ENCODE data around the gene HACL1.

The HACL1 gene

GRCh38 chr3:15575446-15575845 is 25.9 kb downstream of the HACL1 start:
- Mint-ChIP-seq H3K27ac (no peak overlapping the region), H3K9me3 (ENCODE audit: low read depth) (no peaks in the 10 kb centered on the region), H3K27me3 (no peaks in the 10 kb centered on the region), H3K36me3 (peaks cover 14% of the 10 kb centered on the region), H3K4me1 (ENCODE audit: low read depth) (peaks cover 3% of the 10 kb centered on the region), H3K4me3 (no peak overlapping the region)

GRCh38 chr3:15572138-15572537 is 29.2 kb downstream of the HACL1 start:
- Mint-ChIP-seq H3K27ac (no peak overlapping the region), H3K4me3 (no peak overlapping the region), H3K27me3 (no peaks in the 10 kb centered on the region), H3K4me1 (ENCODE audit: low read depth) (peaks cover 5% of the 10 kb centered on the region), H3K9me3 (ENCODE audit: low read depth) (no peaks in the 10 kb centered on the region), H3K36me3 (peaks cover 10% of the 10 kb centered on the region)

- no peaks in the 10 kb centered on the region for H3K27me3 Mint-ChIP-seq
- H3K36me3 Mint-ChIP-seq, result peaks cover 13% of the 10 kb centered on the region
- no peaks in the 10 kb centered on the region for H3K9me3 Mint-ChIP-seq (ENCODE audit: low read depth)
- H3K4me1 Mint-ChIP-seq (ENCODE audit: low read depth), result peaks cover 1% of the 10 kb centered on the region
- H3K27ac Mint-ChIP-seq, result peak overlapping the region; percentile 11
- H3K4me3 Mint-ChIP-seq, result no peak overlapping the region
Observed at GRCh38 chr3:15563190-15563589, 38.2 kb downstream of the HACL1 start.

- H3K4me1 Mint-ChIP-seq (ENCODE audit: low read depth), result peaks cover 4% of the 10 kb centered on the region
- no peaks in the 10 kb centered on the region for H3K27me3 Mint-ChIP-seq
- no peak overlapping the region for H3K4me3 Mint-ChIP-seq
- H3K9me3 Mint-ChIP-seq (ENCODE audit: low read depth), result no peaks in the 10 kb centered on the region
- peaks cover 11% of the 10 kb centered on the region for H3K36me3 Mint-ChIP-seq
- no peak overlapping the region for H3K27ac Mint-ChIP-seq
Observed at GRCh38 chr3:15562560-15562959, 38.8 kb downstream of the HACL1 start.

- H3K27ac Mint-ChIP-seq, result no peak overlapping the region
- H3K9me3 Mint-ChIP-seq (ENCODE audit: low read depth), result no peaks in the 10 kb centered on the region
- peaks cover 12% of the 10 kb centered on the region for H3K4me1 Mint-ChIP-seq (ENCODE audit: low read depth)
- peaks cover 7% of the 10 kb centered on the region for H3K36me3 Mint-ChIP-seq
- H3K27me3 Mint-ChIP-seq, result no peaks in the 10 kb centered on the region
- no peak overlapping the region for H3K4me3 Mint-ChIP-seq
Observed at GRCh38 chr3:15558581-15558980, 42.8 kb downstream of the HACL1 start.

GRCh38 chr3:15557511-15557946 is 43.8 kb downstream of the HACL1 start:
- Mint-ChIP-seq H3K27me3 (no peaks in the 10 kb centered on the region), H3K4me1 (ENCODE audit: low read depth) (peaks cover 12% of the 10 kb centered on the region), H3K9me3 (ENCODE audit: low read depth) (no peaks in the 10 kb centered on the region), H3K27ac (no peak overlapping the region), H3K36me3 (peaks cover 4% of the 10 kb centered on the region), H3K4me3 (no peak overlapping the region)

GRCh38 chr3:15556512-15556911 is 44.9 kb downstream of the HACL1 start:
- Mint-ChIP-seq H3K4me3 (no peak overlapping the region), H3K4me1 (ENCODE audit: low read depth) (peaks cover 12% of the 10 kb centered on the region), H3K36me3 (peaks cover 8% of the 10 kb centered on the region)

GRCh38 chr3:15553749-15554148 is 47.6 kb downstream of the HACL1 start:
- peaks cover 12% of the 10 kb centered on the region for H3K4me1 Mint-ChIP-seq (ENCODE audit: low read depth)
- H3K36me3 Mint-ChIP-seq, result peaks cover 18% of the 10 kb centered on the region
- no peak overlapping the region for H3K4me3 Mint-ChIP-seq
- H3K27ac Mint-ChIP-seq, result no peak overlapping the region
- no peaks in the 10 kb centered on the region for H3K27me3 Mint-ChIP-seq
- no peaks in the 10 kb centered on the region for H3K9me3 Mint-ChIP-seq (ENCODE audit: low read depth)

More at GRCh38 chr3:15556512-15556911, 44.9 kb downstream of the HACL1 start:
- H3K27ac Mint-ChIP-seq, result peak overlapping the region; percentile 37
- no peaks in the 10 kb centered on the region for H3K27me3 Mint-ChIP-seq
- no peaks in the 10 kb centered on the region for H3K9me3 Mint-ChIP-seq (ENCODE audit: low read depth)

- Mint-ChIP-seq H3K9me3 (ENCODE audit: low read depth) (peaks cover 2% of the 10 kb centered on the region), H3K4me1 (ENCODE audit: low read depth) (peaks cover 7% of the 10 kb centered on the region), H3K27me3 (no peaks in the 10 kb centered on the region), H3K4me3 (no peak overlapping the region), H3K36me3 (peaks cover 23% of the 10 kb centered on the region), H3K27ac (no peak overlapping the region)
Observed at GRCh38 chr3:15551902-15552301, 49.5 kb downstream of the HACL1 start.

- Mint-ChIP-seq H3K4me1 (ENCODE audit: low read depth) (no peaks in the 10 kb centered on the region), H3K27me3 (no peaks in the 10 kb centered on the region), H3K27ac (no peak overlapping the region), H3K4me3 (no peak overlapping the region), H3K36me3 (peaks cover 30% of the 10 kb centered on the region), H3K9me3 (ENCODE audit: low read depth) (peaks cover 13% of the 10 kb centered on the region)
Observed at GRCh38 chr3:15549846-15550245, 51.5 kb downstream of the HACL1 start.

GRCh38 chr3:15542614-15543013 is 58.8 kb downstream of the HACL1 start:
- no peak overlapping the region for H3K4me3 Mint-ChIP-seq
- H3K9me3 Mint-ChIP-seq (ENCODE audit: low read depth), result peaks cover 13% of the 10 kb centered on the region
- H3K27ac Mint-ChIP-seq, result no peak overlapping the region
- no peaks in the 10 kb centered on the region for H3K27me3 Mint-ChIP-seq
- H3K36me3 Mint-ChIP-seq, result peaks cover 12% of the 10 kb centered on the region
- peaks cover 16% of the 10 kb centered on the region for H3K4me1 Mint-ChIP-seq (ENCODE audit: low read depth)

GRCh38 chr3:15541371-15541770 is 60.0 kb downstream of the HACL1 start:
- H3K27ac Mint-ChIP-seq, result no peak overlapping the region
- H3K9me3 Mint-ChIP-seq (ENCODE audit: low read depth), result peaks cover 8% of the 10 kb centered on the region
- peaks cover 28% of the 10 kb centered on the region for H3K4me1 Mint-ChIP-seq (ENCODE audit: low read depth)
- no peak overlapping the region for H3K4me3 Mint-ChIP-seq
- H3K27me3 Mint-ChIP-seq, result no peaks in the 10 kb centered on the region
- peaks cover 6% of the 10 kb centered on the region for H3K36me3 Mint-ChIP-seq

- Mint-ChIP-seq H3K9me3 (ENCODE audit: low read depth) (no peaks in the 10 kb centered on the region), H3K36me3 (peaks cover 2% of the 10 kb centered on the region), H3K27ac (no peak overlapping the region), H3K4me3 (no peak overlapping the region), H3K4me1 (ENCODE audit: low read depth) (peaks cover 41% of the 10 kb centered on the region), H3K27me3 (no peaks in the 10 kb centered on the region)
Observed at GRCh38 chr3:15539066-15539465, 62.3 kb downstream of the HACL1 start.

- no peak overlapping the region for H3K27ac Mint-ChIP-seq
- peak overlapping the region; percentile 24 for H3K4me3 Mint-ChIP-seq
- H3K36me3 Mint-ChIP-seq, result peaks cover 2% of the 10 kb centered on the region
- H3K27me3 Mint-ChIP-seq, result no peaks in the 10 kb centered on the region
- peaks cover 41% of the 10 kb centered on the region for H3K4me1 Mint-ChIP-seq (ENCODE audit: low read depth)
- H3K9me3 Mint-ChIP-seq (ENCODE audit: low read depth), result no peaks in the 10 kb centered on the region
Observed at GRCh38 chr3:15538345-15538744, 63.0 kb downstream of the HACL1 start.

- H3K27me3 Mint-ChIP-seq, result no peaks in the 10 kb centered on the region
- H3K36me3 Mint-ChIP-seq, result peaks cover 7% of the 10 kb centered on the region
- peak overlapping the region; percentile 28 for H3K27ac Mint-ChIP-seq
- H3K9me3 Mint-ChIP-seq (ENCODE audit: low read depth), result no peaks in the 10 kb centered on the region
- peak overlapping the region; percentile 21 for H3K4me3 Mint-ChIP-seq
- H3K4me1 Mint-ChIP-seq (ENCODE audit: low read depth), result peaks cover 41% of the 10 kb centered on the region
Observed at GRCh38 chr3:15536856-15537255, 64.5 kb downstream of the HACL1 start.

GRCh38 chr3:15535732-15536131 is 65.6 kb downstream of the HACL1 start:
- Mint-ChIP-seq H3K9me3 (ENCODE audit: low read depth) (no peaks in the 10 kb centered on the region), H3K4me3 (peak overlapping the region; percentile 24), H3K27ac (peak overlapping the region; percentile 55), H3K27me3 (no peaks in the 10 kb centered on the region), H3K36me3 (peaks cover 7% of the 10 kb centered on the region), H3K4me1 (ENCODE audit: low read depth) (peaks cover 37% of the 10 kb centered on the region)

Data from activated naive CD8-positive, alpha-beta T cell (primary cell).